CD14-positive monocyte (primary cell): ENCODE results near the gene SPOPL. TPM values are rescaled to one million over a fixed set of nuclear protein-coding genes. Genes with fewer than 3 reads are reported as not detected.

ENCODE experiments used
- DNase-seq, 3 donors: peaks; one replicate each; pipeline ENCODE4 v3.0.0-alpha.2; 2011 to 2022
- H2AFZ ChIP-seq: 2 replicates; pipeline ENCODE4 v1.6.0; 2012; ENCODE audit warnings: mild to moderate bottlenecking, low read depth, low read length, inconsistent platforms; ENCODE audit not compliant: insufficient read depth, poor library complexity, severe bottlenecking
- H3K27ac ChIP-seq, 2 donors: 1 replicate in 1 of 2; 2 replicates in 1 of 2; pipeline ENCODE4 v1.5.1; 2012 to 2013; ENCODE audit warnings: low read length in 2 of 2, control low read depth in 1 of 2, inconsistent platforms in 1 of 2, low read depth in 1 of 2, mild to moderate bottlenecking in 1 of 2
- H3K27me3 ChIP-seq, 2 donors: one replicate each; pipeline versions ENCODE4 v1.6.0 to v1.6.1; 2011 to 2013; ENCODE audit warnings: low read length in 2 of 2; ENCODE audit not compliant: control insufficient read depth in 2 of 2, insufficient read depth in 2 of 2
- H3K36me3 ChIP-seq, 2 donors: replicated peaks in 1 of 2; 1 replicate in 1 of 2; 2 replicates in 1 of 2; pipeline versions ENCODE4 v1.5.1 to v1.6.1; 2012 to 2013; ENCODE audit warnings: low read length in 2 of 2, control low read depth in 1 of 2, inconsistent platforms in 1 of 2, mild to moderate bottlenecking in 1 of 2; ENCODE audit not compliant: insufficient read depth in 2 of 2, control insufficient read depth in 1 of 2
- H3K4me1 ChIP-seq, 2 donors: 1 replicate in 1 of 2; 2 replicates in 1 of 2; pipeline versions ENCODE4 v1.5.1 to v1.6.1; 2012 to 2013; ENCODE audit warnings: low read length in 2 of 2, control low read depth in 1 of 2, inconsistent platforms in 1 of 2, mild to moderate bottlenecking in 1 of 2, moderate library complexity in 1 of 2; ENCODE audit not compliant: insufficient read depth in 2 of 2, control insufficient read depth in 1 of 2
- H3K4me2 ChIP-seq: replicated peaks from 2 replicates; pipeline ENCODE3; 2012; ENCODE audit warnings: low read length, moderate library complexity, mild to moderate bottlenecking; ENCODE audit not compliant: poor library complexity, severe bottlenecking; ENCODE audit errors: extremely low read depth
- H3K4me3 ChIP-seq, 3 experiments: fragments of 200-600 bp in 1 of 3; sonication (generic) in 1 of 3; replicated peaks in 1 of 3; 1 replicate in 2 of 3; 2 replicates in 1 of 3; pipeline ENCODE4 v1.5.1; 2011 to 2013; ENCODE audit warnings: low read length in 3 of 3, mild to moderate bottlenecking in 3 of 3, control low read depth in 2 of 3, low read depth in 2 of 3, inconsistent platforms in 1 of 3, moderate library complexity in 1 of 3
- H3K79me2 ChIP-seq: 2 replicates; pipeline ENCODE4 v1.6.0; 2012; ENCODE audit warnings: mild to moderate bottlenecking, control low read depth, inconsistent platforms, low read length, moderate library complexity; ENCODE audit not compliant: insufficient read depth
- H3K9ac ChIP-seq: 2 replicates; pipeline ENCODE4 v1.6.0; 2017; ENCODE audit warnings: low read length, mild to moderate bottlenecking; ENCODE audit not compliant: insufficient read depth, poor library complexity, severe bottlenecking
- H3K9me3 ChIP-seq, 2 donors: replicated peaks in 1 of 2; 1 replicate in 1 of 2; 2 replicates in 1 of 2; pipeline versions ENCODE4 v1.5.1 to v1.6.1; 2012 to 2013; ENCODE audit warnings: low read length in 2 of 2, control low read depth in 1 of 2; ENCODE audit not compliant: control insufficient read depth in 1 of 2, insufficient read depth in 1 of 2
- H4K20me1 ChIP-seq: 2 replicates; pipeline ENCODE4 v1.6.0; 2012; ENCODE audit warnings: mild to moderate bottlenecking, low read length, control low read depth, moderate library complexity; ENCODE audit not compliant: insufficient read depth
- H3K27ac Mint-ChIP-seq, 7 donors: one replicate each; pipeline ENCODE4 v1.8.0; 2020; ENCODE audit warnings: mild to moderate bottlenecking in 7 of 7, mixed read lengths in 7 of 7, moderate library complexity in 6 of 7, inconsistent platforms in 2 of 7
- H3K27me3 Mint-ChIP-seq, 3 donors: one replicate each; pipeline ENCODE4 v1.8.0; 2021 to 2022; ENCODE audit warnings: low read depth in 3 of 3, mild to moderate bottlenecking in 3 of 3, mixed read lengths in 3 of 3, moderate library complexity in 3 of 3, inconsistent platforms in 1 of 3
- H3K36me3 Mint-ChIP-seq, 2 donors: one replicate each; pipeline ENCODE4 v1.8.0; 2020; ENCODE audit warnings: mixed read lengths in 2 of 2, inconsistent platforms in 1 of 2, mild to moderate bottlenecking in 1 of 2
- H3K4me1 Mint-ChIP-seq: one replicate; pipeline ENCODE4 v1.8.0; 2020; ENCODE audit warnings: mild to moderate bottlenecking, mixed read lengths
- H3K4me3 Mint-ChIP-seq, 2 donors: one replicate each; pipeline ENCODE4 v1.8.0; 2020; ENCODE audit warnings: mild to moderate bottlenecking in 2 of 2, mixed read lengths in 2 of 2, moderate library complexity in 1 of 2
- H3K9me3 Mint-ChIP-seq, 7 donors: one replicate each; pipeline ENCODE4 v1.8.0; 2020 to 2022; ENCODE audit warnings: mixed read lengths in 7 of 7, mild to moderate bottlenecking in 6 of 7, moderate library complexity in 6 of 7, inconsistent platforms in 2 of 7
- WGBS: methylation state at CpG from one replicate; pipeline ENCODE4 v1.1.5; 2013; ENCODE audit warnings: missing lambda C conversion rate; ENCODE audit not compliant: insufficient coverage; 5-methylcytosine and 5-hydroxymethylcytosine counted together
- intact Hi-C, 2 donors: fragments of 100-400 bp; cut with micrococcal nuclease; formaldehyde crosslinking; loops; one replicate each; pipeline versions ENCODE4 v1.15.0 to v1.15.1; 2023
- polyA plus RNA-seq, 3 donors: library from polyadenylated mRNA; depleted of rRNA in 1 of 3; unstranded in 2 of 3; stranded (reverse) in 1 of 3; fragments of 300-500 nt in 2 of 3; fragments of >200 nt in 1 of 3; fragmentation: Illumina TruSeq in 2 of 3; gene quantifications; 1 replicate in 2 of 3; 2 replicates in 1 of 3; pipeline ENCODE4 v1.2.3, GENCODE V29; 2012 to 2021
- TF ChIP-seq, protein P1 (sequence below): fragments of 200-600 bp; IDR thresholded peaks from one replicate; pipeline ENCODE4 v1.8.0; 2022; ENCODE audit warnings: antibody characterized with exemption, mild to moderate bottlenecking

The SPOPL gene
- polyA plus RNA-seq, 3 donors = 13.1 to 22.4 (median 18.1) TPM

DNA sequence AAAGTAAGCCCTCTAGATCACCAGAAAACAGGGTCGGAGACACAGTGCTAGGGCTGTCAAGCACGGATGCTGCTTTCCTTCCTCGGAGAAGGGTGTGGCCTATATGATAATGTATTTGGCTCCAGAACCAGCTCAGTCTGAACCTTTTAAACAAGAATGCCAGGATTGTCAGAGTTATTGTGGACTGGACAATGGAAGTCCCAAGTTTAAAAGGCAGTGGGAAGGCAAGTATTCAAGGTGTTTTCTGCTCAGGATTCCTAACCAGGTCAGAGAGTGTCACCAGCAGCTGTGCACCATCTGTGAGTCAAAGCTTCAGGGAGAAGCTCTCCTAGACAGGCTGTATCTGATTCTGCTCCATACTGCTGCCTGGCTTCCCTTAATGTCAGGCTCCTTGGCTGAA is 94.8 kb downstream of the SPOPL start:
- intact Hi-C loops = no loop called here
- no peaks in the 10 kb centered on the region for H3K4me1 ChIP-seq
- H3K4me2 ChIP-seq = no peak overlapping the region
- Mint-ChIP-seq H3K36me3 (peaks cover 41 to 56% of the 10 kb centered on the region in 2 donors), H3K4me1 (no peaks in the 10 kb centered on the region), H3K4me3 (no peak overlapping the region), H3K9me3 (peaks cover 0 to 2% (median 0%) of the 10 kb centered on the region in 7 donors), H3K27me3 (no peaks in the 10 kb centered on the region), H3K27ac (no peak overlapping the region)
- TF ChIP-seq, protein P1, sequence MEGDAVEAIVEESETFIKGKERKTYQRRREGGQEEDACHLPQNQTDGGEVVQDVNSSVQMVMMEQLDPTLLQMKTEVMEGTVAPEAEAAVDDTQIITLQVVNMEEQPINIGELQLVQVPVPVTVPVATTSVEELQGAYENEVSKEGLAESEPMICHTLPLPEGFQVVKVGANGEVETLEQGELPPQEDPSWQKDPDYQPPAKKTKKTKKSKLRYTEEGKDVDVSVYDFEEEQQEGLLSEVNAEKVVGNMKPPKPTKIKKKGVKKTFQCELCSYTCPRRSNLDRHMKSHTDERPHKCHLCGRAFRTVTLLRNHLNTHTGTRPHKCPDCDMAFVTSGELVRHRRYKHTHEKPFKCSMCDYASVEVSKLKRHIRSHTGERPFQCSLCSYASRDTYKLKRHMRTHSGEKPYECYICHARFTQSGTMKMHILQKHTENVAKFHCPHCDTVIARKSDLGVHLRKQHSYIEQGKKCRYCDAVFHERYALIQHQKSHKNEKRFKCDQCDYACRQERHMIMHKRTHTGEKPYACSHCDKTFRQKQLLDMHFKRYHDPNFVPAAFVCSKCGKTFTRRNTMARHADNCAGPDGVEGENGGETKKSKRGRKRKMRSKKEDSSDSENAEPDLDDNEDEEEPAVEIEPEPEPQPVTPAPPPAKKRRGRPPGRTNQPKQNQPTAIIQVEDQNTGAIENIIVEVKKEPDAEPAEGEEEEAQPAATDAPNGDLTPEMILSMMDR = no peak
- H3K27me3 ChIP-seq = no peaks in the 10 kb centered on the region
- DNase-seq = no peak
- WGBS = no CpG with 5 or more reads among the region's 3 CpGs
- no peaks in the 10 kb centered on the region for H3K79me2 ChIP-seq
- no peak overlapping the region for H2AFZ ChIP-seq
- H4K20me1 ChIP-seq = no peaks in the 10 kb centered on the region
- H3K36me3 ChIP-seq = peaks cover 35 to 46% of the 10 kb centered on the region in 2 donors
- no peak overlapping the region for H3K9ac ChIP-seq
- H3K27ac ChIP-seq = no peak overlapping the region
- no peak overlapping the region for H3K4me3 ChIP-seq
- H3K9me3 ChIP-seq = no peaks in the 10 kb centered on the region

DNA sequence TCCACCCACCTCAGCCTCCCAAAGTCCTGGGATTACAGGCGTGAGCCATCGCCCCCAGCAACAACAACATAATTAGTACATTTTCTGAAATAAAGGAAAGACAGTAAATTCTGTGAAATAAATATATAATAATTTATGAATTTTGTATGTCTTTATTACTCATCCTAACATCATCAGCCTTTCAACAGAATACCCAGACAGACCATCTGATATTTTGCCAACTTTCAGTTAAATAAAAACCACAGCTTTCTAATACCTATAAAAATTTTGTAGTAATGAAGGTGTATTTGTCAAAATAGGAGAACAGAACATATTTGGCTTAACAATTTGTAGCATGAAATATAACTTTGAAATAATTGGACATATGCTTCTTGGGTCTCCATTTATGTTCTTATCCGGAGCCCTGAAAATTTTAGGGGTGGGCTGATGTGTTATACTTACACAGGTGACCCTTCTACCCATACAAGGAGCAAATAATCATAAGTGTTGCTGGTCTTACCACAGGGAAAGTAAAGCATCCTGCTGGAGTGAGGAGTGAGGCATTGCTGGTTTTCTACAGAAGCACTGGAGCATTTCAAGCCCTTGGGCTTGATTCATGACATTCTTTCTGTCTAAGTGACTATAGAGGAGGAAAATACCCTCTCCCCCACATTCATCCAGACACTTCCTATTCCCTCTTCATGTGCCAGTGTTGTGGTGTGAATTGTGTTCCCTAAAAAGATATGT is 99.3 kb downstream of the SPOPL start:
- no peak overlapping the region for H3K9ac ChIP-seq
- no CpG with 5 or more reads among the region's 3 CpGs for WGBS
- no peak overlapping the region for H3K4me2 ChIP-seq
- H3K36me3 ChIP-seq = peaks cover 28 to 53% of the 10 kb centered on the region in 2 donors
- H3K79me2 ChIP-seq = no peaks in the 10 kb centered on the region
- Mint-ChIP-seq H3K27ac (peak overlapping the region in 1 of 7 donors; percentile 3), H3K9me3 (no peaks in the 10 kb centered on the region), H3K36me3 (peaks cover 21 to 44% of the 10 kb centered on the region in 2 donors), H3K4me1 (no peaks in the 10 kb centered on the region), H3K27me3 (no peaks in the 10 kb centered on the region), H3K4me3 (no peak overlapping the region)
- no peaks in the 10 kb centered on the region for H3K9me3 ChIP-seq
- TF ChIP-seq, protein P1 = no peak
- DNase-seq = no peak
- no peak overlapping the region for H2AFZ ChIP-seq
- H3K27ac ChIP-seq = no peak overlapping the region
- H3K4me1 ChIP-seq = no peaks in the 10 kb centered on the region
- no peaks in the 10 kb centered on the region for H3K27me3 ChIP-seq
- intact Hi-C loops = no loop called here
- H4K20me1 ChIP-seq = no peaks in the 10 kb centered on the region
- H3K4me3 ChIP-seq = no peak overlapping the region
